ENCODE measurements around the gene CBX3.
"Not testable (repeated sequence)": the region's sequence is repeated elsewhere in the genome, so short reads cannot be mapped to it uniquely, and the experiment has no call there.

The CBX3 gene

DNA sequence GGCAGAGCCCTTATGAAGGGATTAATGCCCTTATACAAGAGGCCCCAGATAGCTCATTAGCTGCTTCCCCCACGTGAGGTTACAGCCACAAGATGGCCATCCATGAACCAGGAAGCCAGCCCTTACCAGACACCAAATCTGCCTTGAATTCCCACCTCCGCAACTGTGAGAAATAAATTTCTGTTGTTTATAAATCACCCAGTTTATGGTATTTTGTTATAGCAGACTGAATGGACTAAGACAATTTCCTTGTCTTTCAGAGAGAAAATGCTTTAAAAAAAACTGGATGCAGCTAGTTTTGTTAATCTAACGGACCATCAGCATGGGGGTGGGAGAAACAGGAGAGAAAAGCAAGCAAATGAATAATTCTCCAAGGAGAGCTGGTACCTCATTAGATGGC lies 36.5 kb downstream of the CBX3 start:
- TF ChIP-seq, protein P1, sequence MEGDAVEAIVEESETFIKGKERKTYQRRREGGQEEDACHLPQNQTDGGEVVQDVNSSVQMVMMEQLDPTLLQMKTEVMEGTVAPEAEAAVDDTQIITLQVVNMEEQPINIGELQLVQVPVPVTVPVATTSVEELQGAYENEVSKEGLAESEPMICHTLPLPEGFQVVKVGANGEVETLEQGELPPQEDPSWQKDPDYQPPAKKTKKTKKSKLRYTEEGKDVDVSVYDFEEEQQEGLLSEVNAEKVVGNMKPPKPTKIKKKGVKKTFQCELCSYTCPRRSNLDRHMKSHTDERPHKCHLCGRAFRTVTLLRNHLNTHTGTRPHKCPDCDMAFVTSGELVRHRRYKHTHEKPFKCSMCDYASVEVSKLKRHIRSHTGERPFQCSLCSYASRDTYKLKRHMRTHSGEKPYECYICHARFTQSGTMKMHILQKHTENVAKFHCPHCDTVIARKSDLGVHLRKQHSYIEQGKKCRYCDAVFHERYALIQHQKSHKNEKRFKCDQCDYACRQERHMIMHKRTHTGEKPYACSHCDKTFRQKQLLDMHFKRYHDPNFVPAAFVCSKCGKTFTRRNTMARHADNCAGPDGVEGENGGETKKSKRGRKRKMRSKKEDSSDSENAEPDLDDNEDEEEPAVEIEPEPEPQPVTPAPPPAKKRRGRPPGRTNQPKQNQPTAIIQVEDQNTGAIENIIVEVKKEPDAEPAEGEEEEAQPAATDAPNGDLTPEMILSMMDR (conservative IDR thresholded peaks at IDR 0.05; ENCODE audit: low read depth, low read length): no peak
- DNase-seq (ENCODE audit: low read depth): no peak
- H3K4me3 ChIP-seq (ENCODE audit: low read depth, low read length): no peak overlapping the region

DNA sequence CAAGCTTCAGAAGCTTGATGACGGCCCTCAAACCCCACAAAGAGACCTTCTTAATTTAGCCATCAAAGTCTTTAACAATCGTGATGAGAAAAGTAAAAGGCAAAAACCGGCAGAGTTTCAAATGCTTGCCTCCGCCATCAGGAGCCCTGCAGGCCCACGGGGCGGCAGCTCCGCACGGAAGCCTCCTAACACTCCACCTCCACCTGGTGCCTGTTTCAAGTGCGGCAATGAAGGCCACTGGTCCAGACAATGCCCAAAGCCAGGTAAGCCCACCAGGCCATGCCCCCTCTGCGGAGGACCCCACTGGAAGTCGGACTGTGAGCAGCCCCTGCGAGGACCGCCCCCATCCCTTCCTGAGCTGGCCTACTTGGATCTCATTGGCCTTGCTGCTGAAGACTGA lies 43.6 kb downstream of the CBX3 start:
- DNase-seq (ENCODE audit: low read depth): no peak
- H3K4me3 ChIP-seq (ENCODE audit: low read depth, low read length): no peak overlapping the region
- TF ChIP-seq, protein P1 (conservative IDR thresholded peaks at IDR 0.05; ENCODE audit: low read depth, low read length): no peak

DNA sequence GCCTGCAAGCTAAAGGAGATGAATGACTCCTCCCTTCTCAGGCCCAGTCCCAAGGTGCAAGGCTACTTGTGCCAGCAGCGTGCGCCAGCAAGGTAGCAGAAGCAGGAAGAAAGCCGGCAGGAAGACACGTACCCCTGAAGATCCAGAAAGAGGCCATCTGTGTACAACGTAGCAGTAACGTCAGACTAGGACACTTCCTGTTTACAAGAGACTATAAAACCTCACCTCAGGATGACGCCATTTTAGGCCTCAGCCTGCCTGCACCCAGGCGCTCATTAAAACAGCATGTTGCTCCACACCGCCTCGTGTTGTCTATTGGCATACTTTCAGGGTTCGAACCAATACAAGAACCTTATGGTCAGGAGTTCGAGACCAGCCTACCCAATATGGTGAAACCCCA lies 48.7 kb downstream of the CBX3 start:
- TF ChIP-seq, protein P1 (conservative IDR thresholded peaks at IDR 0.05; ENCODE audit: low read depth, low read length): no peak
- H3K4me3 ChIP-seq (ENCODE audit: low read depth, low read length): no peak overlapping the region
- DNase-seq (ENCODE audit: low read depth): no peak

DNA sequence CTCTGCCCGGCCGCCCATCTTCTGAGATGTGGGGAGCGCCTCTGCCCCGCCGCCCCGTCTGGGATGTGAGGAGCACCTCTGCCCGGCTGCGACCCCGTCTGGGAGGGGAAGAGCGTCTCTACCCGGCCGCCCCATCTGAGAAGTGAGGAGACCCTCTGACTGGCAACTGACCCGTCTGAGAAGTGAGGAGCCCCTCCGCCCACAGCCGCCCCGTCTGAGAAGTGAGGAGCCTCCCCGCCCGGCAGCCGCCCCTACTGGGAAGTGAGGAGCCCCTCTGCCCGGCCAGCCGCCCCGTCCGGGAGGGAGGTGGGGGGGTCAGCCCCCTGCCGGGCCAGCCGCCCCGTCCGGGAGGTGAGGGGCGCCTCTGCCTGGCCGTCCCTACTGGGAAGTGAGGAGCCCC lies 60.3 kb downstream of the CBX3 start:
- not testable (repeated sequence) for H3K4me3 ChIP-seq (ENCODE audit: low read depth, low read length); DNase-seq (ENCODE audit: low read depth)

Measured in choroid plexus epithelial cell (primary cell).